ENCODE measurements around the gene ERMP1. TPM values are rescaled to one million over a fixed set of nuclear protein-coding genes. Genes with fewer than 3 reads are reported as not detected.
"Not testable (repeated sequence)": the region's sequence is repeated elsewhere in the genome, so short reads cannot be mapped to it uniquely, and the experiment has no call there.

ERMP1 gene, protein sequence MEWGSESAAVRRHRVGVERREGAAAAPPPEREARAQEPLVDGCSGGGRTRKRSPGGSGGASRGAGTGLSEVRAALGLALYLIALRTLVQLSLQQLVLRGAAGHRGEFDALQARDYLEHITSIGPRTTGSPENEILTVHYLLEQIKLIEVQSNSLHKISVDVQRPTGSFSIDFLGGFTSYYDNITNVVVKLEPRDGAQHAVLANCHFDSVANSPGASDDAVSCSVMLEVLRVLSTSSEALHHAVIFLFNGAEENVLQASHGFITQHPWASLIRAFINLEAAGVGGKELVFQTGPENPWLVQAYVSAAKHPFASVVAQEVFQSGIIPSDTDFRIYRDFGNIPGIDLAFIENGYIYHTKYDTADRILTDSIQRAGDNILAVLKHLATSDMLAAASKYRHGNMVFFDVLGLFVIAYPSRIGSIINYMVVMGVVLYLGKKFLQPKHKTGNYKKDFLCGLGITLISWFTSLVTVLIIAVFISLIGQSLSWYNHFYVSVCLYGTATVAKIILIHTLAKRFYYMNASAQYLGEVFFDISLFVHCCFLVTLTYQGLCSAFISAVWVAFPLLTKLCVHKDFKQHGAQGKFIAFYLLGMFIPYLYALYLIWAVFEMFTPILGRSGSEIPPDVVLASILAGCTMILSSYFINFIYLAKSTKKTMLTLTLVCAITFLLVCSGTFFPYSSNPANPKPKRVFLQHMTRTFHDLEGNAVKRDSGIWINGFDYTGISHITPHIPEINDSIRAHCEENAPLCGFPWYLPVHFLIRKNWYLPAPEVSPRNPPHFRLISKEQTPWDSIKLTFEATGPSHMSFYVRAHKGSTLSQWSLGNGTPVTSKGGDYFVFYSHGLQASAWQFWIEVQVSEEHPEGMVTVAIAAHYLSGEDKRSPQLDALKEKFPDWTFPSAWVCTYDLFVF
- 29.9 and 177 TPM in 2 replicates for total RNA-seq

- peak; percentile 48 for DNase-seq (ENCODE audit: low read depth)
Observed at GRCh38 chr9:5832538-5833529, at the start of gene ERMP1. TSS of gene ERMP1 (minus strand) at chr9:5833117. CDS start at chr9:5833027, 90 bp downstream.

- DNase-seq (ENCODE audit: low read depth), result not testable (repeated sequence)
Observed at GRCh38 chr9:5882244-5883012, 49.5 kb upstream of the ERMP1 start.

DNA sequence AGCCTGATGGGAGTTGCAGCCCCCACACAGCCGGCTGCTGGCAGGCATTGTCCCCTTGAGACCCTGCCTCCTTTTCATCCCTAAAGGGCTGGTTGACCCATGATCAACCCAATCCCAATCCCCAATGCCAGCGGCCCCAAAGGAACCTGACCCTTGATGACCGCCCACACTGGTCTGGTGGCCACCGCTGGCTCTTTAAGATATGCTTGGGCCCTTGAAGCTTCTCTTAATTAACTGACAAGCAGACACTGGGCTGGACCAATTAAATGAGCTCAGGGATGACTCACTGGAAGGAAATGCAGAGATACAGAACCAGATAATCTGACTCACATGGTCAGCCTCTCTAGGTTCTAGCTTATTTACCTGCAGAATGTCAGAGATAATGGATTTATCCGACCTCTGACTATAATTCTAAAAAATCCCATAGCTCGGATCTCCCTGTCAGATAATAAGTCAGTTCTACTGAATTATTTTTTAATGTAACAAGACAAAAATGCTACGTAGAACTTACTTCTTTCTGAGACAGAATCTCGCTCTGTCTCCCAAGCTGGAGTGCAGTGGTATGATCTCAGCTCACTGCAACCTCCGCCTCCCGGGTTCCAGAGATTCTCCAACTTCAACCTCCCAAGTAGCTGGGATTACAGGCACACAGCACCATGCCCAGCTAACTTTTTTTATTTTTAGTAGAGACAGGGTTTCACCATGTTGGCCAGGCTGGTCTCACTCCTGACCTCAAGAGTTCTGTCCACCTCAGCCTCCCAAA is 46.7 kb upstream of the ERMP1 start:
- DNase-seq (ENCODE audit: low read depth), result peak; percentile 86

GRCh38 chr9:5876711-5877110 is 43.8 kb upstream of the ERMP1 start:
- no peak for DNase-seq (ENCODE audit: low read depth)

DNA sequence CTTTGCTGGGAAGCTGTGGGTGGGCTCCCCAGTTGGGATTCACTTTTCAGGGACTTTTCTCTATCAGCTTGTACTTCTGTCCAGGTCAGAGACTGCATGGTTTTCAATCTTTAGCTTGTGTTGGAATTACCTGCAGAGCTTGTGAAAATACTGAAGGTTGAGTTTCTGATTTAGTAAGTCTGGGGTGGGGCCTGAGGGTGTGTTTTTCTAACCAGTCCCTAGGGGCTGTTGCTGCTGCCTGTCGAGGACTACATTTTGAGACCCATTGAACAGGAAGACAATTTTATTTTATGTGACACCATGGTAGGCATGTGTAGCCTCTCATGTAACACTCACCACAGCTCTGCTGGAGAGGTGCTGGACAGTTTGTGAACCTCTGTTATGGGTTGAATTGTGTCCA is 43.1 kb upstream of the ERMP1 start:
- DNase-seq (ENCODE audit: low read depth), result no peak

DNA sequence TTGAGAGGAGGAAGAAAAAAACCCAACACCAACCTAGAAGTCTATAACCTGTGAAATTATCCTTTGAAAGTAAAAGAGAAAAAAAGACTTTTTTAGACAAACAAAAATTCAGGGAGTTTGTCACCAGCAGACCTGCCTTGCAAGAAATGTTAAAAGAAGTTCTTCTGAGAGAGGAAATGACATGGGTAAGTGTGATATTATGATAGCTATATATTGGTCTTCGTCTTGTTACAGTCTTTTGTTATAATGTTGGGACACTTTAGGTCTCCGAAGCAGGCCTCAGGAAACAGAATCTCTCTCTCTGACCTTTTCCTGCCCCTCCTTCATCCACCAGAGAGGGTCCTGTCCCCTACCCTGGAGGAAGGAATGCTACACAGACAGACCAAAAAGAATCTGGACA is 41.1 kb upstream of the ERMP1 start:
- DNase-seq (ENCODE audit: low read depth), result no peak

DNA sequence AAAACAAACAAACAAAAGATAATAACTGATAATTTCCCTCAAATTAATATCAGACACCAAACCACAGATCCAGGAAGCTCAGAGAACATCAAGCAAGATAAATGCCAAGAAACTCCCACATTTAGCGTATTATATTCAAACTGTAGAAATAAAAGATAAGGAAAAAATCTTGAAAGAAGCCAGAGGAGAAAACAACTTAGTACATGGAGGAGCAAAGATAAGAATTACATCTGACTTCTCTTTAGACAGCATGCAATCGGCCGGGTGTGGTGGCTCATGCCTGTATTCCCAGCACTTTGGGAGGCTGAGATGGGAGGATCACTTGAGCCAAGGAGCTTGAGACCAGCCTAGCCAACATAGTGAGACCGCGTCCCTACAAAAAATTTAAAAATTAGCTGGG is 40.5 kb upstream of the ERMP1 start:
- no peak for DNase-seq (ENCODE audit: low read depth)

DNA sequence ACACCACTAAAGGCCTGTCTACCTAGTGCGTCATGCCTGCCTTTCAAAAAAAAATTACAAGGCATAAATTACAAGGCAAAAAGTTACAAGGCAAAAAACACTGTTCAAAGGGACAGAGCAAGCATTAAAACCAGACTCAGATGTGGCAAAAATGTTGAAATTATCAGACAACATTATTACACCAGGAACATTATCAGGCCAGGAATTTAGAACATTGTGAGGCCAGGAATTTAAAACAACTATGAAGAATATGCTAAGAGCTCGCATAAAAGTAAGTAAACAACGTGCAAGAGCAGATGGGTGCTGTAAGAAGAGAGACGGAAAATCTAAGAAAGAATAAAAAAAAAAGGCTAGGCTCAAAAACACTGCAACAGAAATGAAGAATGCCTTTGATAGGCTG is 39.6 kb upstream of the ERMP1 start:
- no peak for DNase-seq (ENCODE audit: low read depth)

DNA sequence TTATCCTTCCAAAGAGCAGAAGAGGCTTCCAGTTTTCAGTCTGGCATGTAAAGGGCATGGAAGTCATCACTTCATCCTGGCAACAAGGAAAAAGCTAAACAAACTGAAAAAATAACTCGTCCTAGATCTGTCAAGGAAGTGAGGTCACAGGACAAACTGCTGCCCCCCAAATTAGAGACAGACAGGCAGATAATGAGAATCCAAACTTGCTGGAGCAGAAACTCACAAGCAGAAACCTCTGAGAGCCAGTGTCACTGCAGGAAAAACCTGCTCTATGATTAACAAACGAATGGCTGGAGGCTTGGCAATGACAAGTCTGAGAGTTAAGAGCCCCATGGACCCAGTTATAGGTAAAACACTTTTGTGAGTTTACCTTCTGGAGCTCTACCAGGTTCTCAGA is 38.9 kb upstream of the ERMP1 start:
- DNase-seq (ENCODE audit: low read depth), result no peak

DNA sequence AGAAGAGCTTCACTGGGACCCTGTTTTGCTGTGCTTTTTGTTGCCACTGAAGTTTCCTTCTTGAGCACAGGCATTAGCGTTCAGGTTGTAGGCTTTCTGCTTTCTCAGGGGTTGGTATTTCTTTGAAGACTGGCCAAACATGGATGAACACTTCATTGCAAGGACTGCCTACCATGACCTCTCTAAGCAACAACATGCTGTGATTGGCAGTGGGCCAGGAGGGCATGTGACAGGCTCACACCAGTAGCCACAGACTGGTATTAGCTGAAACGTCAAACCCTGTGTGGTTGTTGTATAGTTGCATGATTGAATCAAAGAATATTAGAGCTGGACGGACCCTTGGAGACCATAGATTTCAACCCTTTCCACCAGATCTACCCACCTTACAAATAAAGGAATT is 37.8 kb upstream of the ERMP1 start:
- DNase-seq (ENCODE audit: low read depth), result peak; percentile 86

DNA sequence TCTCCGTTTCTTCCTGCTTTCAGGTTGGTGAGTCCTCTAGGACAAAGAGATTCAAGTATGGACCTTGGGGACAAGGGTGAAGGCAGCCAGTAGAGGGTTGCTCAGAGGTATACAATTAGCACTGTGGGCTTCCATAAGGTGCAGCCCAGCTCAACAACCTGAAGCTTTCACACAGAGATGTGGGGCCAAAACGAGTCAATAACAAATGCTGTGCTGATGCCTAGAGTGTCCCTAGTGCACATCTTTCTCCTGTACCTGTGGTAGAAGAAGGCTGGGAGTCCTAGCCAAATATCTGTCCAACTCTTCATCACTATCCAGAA is 37.1 kb upstream of the ERMP1 start:
- DNase-seq (ENCODE audit: low read depth), result no peak

- DNase-seq (ENCODE audit: low read depth), result no peak
Observed at GRCh38 chr9:5869315-5870019, 36.5 kb upstream of the ERMP1 start.

DNA sequence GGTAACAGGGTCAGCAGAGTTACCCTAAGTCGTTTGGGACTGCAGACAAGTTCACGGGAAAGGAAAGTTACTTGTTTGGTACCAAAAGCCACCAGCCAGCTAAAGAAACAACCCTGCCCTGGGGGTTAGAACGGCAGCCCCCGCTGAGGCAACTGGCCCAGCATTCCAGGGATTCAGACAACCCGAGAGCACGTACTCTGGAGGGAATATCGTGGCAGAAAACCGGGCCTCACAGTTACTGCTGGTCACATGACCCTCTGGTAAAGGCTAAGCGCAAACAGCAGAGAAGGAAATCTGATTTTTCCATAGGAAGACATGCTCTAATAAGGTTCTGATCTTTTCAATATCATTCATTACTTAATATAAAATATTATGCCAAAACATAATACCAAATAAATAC is 35.3 kb upstream of the ERMP1 start:
- DNase-seq (ENCODE audit: low read depth), result no peak

DNA sequence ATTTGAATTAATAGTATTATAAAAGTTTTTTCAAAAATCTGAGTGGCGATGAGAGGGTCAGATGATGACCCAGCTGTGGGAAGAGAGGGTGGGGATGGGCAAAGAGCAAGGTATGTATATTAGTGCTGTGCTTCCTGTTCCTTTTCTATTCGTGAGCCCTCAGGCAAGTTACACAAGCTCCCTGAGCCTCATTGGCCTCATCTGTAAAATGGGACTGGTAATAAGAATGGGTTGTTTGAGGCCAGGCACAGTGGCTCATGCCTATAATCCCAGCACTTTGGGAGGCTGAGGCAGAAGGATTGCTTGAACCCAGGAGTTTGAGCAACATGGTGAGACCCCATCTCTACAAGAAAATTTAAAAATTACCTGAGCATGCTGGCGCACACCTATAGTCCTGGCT is 33.8 kb upstream of the ERMP1 start:
- DNase-seq (ENCODE audit: low read depth), result no peak

DNA sequence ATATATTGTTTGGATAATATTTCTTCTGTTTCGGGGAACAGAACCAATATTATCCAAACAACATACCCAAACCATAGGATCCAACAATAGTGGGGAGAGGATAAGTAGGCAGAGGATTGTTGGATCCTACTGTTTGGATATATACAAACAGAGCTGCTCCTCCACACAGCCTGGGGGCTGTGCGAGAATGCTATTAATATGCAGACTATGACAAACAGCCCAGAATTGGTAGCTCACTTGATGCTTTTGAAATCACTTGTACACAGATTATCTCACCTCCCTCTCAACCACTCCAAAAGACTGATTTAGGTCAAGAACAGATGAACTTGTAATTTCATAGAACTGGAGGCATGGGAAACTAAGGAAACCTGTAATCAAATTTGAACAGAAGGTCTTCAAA is 33.4 kb upstream of the ERMP1 start:
- no peak for DNase-seq (ENCODE audit: low read depth)

- DNase-seq (ENCODE audit: low read depth), result no peak
Observed at GRCh38 chr9:5864446-5864845, 31.5 kb upstream of the ERMP1 start.

- DNase-seq (ENCODE audit: low read depth), result no peak
Observed at GRCh38 chr9:5863092-5863746, 30.3 kb upstream of the ERMP1 start.

DNA sequence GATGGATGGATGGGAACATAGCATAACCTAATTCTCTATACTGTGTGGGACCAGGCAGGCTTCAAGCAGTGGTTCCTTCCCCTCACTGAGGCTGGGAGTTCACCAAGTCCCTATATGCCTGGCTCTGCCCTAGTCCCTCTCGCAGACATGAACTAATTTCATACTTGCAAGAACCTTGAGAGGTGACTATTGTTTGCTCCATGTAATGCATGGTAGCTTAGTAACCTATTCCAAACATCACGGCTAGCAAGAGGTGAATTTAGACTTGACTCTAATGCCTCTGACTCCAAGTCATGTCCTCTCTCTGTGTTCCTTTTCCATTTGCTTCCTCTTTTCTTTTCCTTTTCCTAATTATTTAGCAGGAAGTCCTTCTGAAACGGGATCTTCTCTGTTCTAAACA is 25.9 kb upstream of the ERMP1 start:
- DNase-seq (ENCODE audit: low read depth), result no peak

DNA sequence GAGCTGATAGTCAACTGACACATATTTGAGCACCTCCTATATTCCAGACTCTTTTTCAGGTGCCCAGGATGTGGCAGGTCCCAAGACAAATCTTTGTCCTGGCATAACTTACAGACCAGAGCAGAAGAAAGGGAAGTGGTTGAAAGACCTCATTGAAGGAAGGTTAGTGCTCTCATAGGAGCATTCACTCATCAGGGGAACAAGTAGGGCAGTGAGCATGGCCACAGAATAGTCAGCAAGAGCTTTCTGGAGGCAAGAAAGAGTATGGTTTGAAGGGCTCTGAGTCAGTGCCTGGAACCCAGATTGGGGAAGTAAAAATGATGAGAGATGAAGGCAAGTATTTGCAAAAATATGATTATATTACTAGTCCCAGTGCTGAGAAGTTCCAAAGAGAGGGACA is 25.0 kb upstream of the ERMP1 start:
- DNase-seq (ENCODE audit: low read depth), result no peak
